GM12878 (cell line): Measurements from ENCODE around the gene ADGRG1. TPM values are rescaled to one million over a fixed set of nuclear protein-coding genes. Genes with fewer than 3 reads are reported as not detected.

Source experiments
- ATAC-seq: fragments of 200-7000 bp; cut with Tn5 transposase; 3 replicates; pipeline ENCODE4 v1.9.1; 2020; ENCODE audit warnings: mild to moderate bottlenecking, moderate library complexity
- BruUV-seq: library from RNA; stranded (reverse); fragments of 400-500 nt; replicated peaks from 2 replicates; lab custom pipeline; 2021; lab: Mats Ljungman, UMichigan
- CTCF ChIA-PET: fragments of 300-600 bp; sonication (Branson Sonifier 250); formaldehyde crosslinking; extraction: SDS; loops from one replicate; lab custom pipeline; 2021; ENCODE audit warnings: inconsistent platforms; lab: Yijun Ruan, JAX
- POLR2A ChIA-PET: fragments of 350-600 bp; formaldehyde crosslinking; extraction: SDS; loops from one replicate; lab custom pipeline; 2021; ENCODE audit warnings: inconsistent platforms; lab: Charles Lee
- RAD21 ChIA-PET: fragments of 300-600 bp; sonication (Branson Sonifier 250); formaldehyde crosslinking; loops from one replicate; lab custom pipeline; 2023; ENCODE audit warnings: antibody characterized with exemption; ENCODE audit not compliant: unreplicated experiment; lab: Charles Lee
- SMC1A ChIA-PET: fragments of 300-600 bp; sonication (Branson Sonifier 250); formaldehyde crosslinking; loops from one replicate; lab custom pipeline; 2023; ENCODE audit not compliant: unreplicated experiment, uncharacterized antibody; lab: Charles Lee
- DNase-seq: peaks from one replicate; pipeline ENCODE4 v3.0.0-alpha.2; 2011; ENCODE audit warnings: low read depth, low spot score
- FAIRE-seq: peaks from 3 replicates; lab custom pipeline; 2011; peaks lifted over from hg19 to GRCh38; lab: Jason Lieb, UNC
- H2AFZ ChIP-seq: 2 replicates; pipeline ENCODE4 v1.6.0; 2011; ENCODE audit warnings: low read depth, low read length, control low read depth; ENCODE audit not compliant: control insufficient read depth
- H3K27ac ChIP-seq: 2 replicates; pipeline ENCODE4 v1.5.1; 2011; ENCODE audit warnings: control low read depth; ENCODE audit not compliant: control insufficient read depth, insufficient read depth
- H3K27me3 ChIP-seq, 2 experiments: replicated peaks in 1 of 2; 2 replicates each; pipeline versions ENCODE4 v1.6.0 to v1.6.1; 2011; ENCODE audit warnings: low read length in 1 of 2; ENCODE audit not compliant: control insufficient read depth in 2 of 2, insufficient read depth in 2 of 2
- H3K36me3 ChIP-seq, 2 experiments: 2 replicates each; pipeline ENCODE4 v1.5.1; 2011; ENCODE audit warnings: low read length in 1 of 2; ENCODE audit not compliant: control insufficient read depth in 2 of 2, insufficient read depth in 2 of 2
- H3K4me1 ChIP-seq: 2 replicates; pipeline ENCODE4 v1.6.1; 2011; ENCODE audit warnings: mild to moderate bottlenecking, low read length, moderate library complexity, mixed read lengths; ENCODE audit not compliant: control insufficient read depth, insufficient read depth
- H3K4me2 ChIP-seq: 2 replicates; pipeline ENCODE4 v1.6.0; 2011; ENCODE audit warnings: control low read depth; ENCODE audit not compliant: control insufficient read depth, insufficient read depth
- H3K4me3 ChIP-seq: fragments of 200-600 bp; sonication (generic); 2 replicates; pipeline ENCODE4 v1.5.1; 2016
- H3K79me2 ChIP-seq: 2 replicates; pipeline ENCODE4 v1.6.0; 2011; ENCODE audit warnings: low read length; ENCODE audit not compliant: control insufficient read depth, insufficient read depth
- H3K9ac ChIP-seq: 2 replicates; pipeline ENCODE4 v1.8.0; 2011; ENCODE audit warnings: low read length, control low read depth, mixed read lengths; ENCODE audit not compliant: control insufficient read depth, insufficient read depth
- H3K9me3 ChIP-seq: replicated peaks from 3 replicates; pipeline ENCODE4 v1.5.1; 2011; ENCODE audit warnings: mild to moderate bottlenecking, low read length; ENCODE audit not compliant: control insufficient read depth, insufficient read depth
- H4K20me1 ChIP-seq: 2 replicates; pipeline ENCODE4 v1.6.0; 2011; ENCODE audit not compliant: control insufficient read depth, insufficient read depth
- CBX3 ChIP-seq: fragments of 200-600 bp; sonication (generic); IDR thresholded peaks from 2 replicates; pipeline ENCODE4 v1.6.1; 2016; ENCODE audit warnings: low read depth, borderline replicate concordance
- JUND ChIP-seq: IDR thresholded peaks from 2 replicates; pipeline ENCODE4 v1.6.1; 2012; ENCODE audit warnings: low read depth, mild to moderate bottlenecking, low read length, improper control_type of control experiment, moderate library complexity
- MYC ChIP-seq: IDR thresholded peaks from 2 replicates; pipeline ENCODE4 v1.6.1; 2011; ENCODE audit warnings: mild to moderate bottlenecking, low read length, moderate library complexity, inconsistent platforms; ENCODE audit not compliant: insufficient read depth, insufficient replicate concordance, insufficient read length, severe bottlenecking
- NFXL1 ChIP-seq: fragments of 450-650 bp; IDR thresholded peaks from 2 replicates; pipeline ENCODE4 v1.6.1; 2017; ENCODE audit warnings: antibody characterized with exemption, mild to moderate bottlenecking, borderline replicate concordance
- NFYB ChIP-seq: IDR thresholded peaks from 2 replicates; pipeline ENCODE4 v1.6.1; 2011; ENCODE audit warnings: low read depth, mild to moderate bottlenecking, low read length, improper control_type of control experiment, moderate library complexity; ENCODE audit not compliant: insufficient read depth
- NR2C1 ChIP-seq: fragments of 450-650 bp; IDR thresholded peaks from 2 replicates; pipeline ENCODE4 v1.6.1; 2017; ENCODE audit warnings: antibody characterized with exemption, mild to moderate bottlenecking, moderate library complexity
- RAD21 ChIP-seq: IDR thresholded peaks from 2 replicates; pipeline ENCODE4 v1.6.1; 2011; ENCODE audit warnings: mild to moderate bottlenecking, low read depth, low read length, moderate library complexity; ENCODE audit not compliant: insufficient read depth
- RBBP5 ChIP-seq: fragments of 200-600 bp; sonication (generic); conservative IDR thresholded peaks from 2 replicates; pipeline ENCODE4 v1.6.1; 2016
- SUZ12 ChIP-seq: fragments of 200-600 bp; sonication (generic); IDR thresholded peaks from one replicate; pipeline ENCODE4 v1.6.1; 2018; ENCODE audit warnings: antibody characterized with exemption, mild to moderate bottlenecking; ENCODE audit not compliant: unreplicated experiment
- WGBS: methylation state at CpG from one replicate; pipeline ENCODE4 v1.1.6; 2016; ENCODE audit warnings: low lambda C conversion rate; ENCODE audit not compliant: insufficient replicate concordance, insufficient coverage; ENCODE audit errors: missing lambda C conversion rate; 5-methylcytosine and 5-hydroxymethylcytosine counted together
- in situ Hi-C: fragments of 300-500 bp; cut with MboI; formaldehyde crosslinking; loops from 9 replicates; pipeline ENCODE4 v1.14.3; 2018; ENCODE audit warnings: mixed read lengths
- intact Hi-C: fragments of 100-400 bp; cut with micrococcal nuclease; formaldehyde crosslinking; loops from one replicate; pipeline ENCODE4 v1.14.2; 2022; ENCODE audit not compliant: unreplicated experiment
- polyA plus RNA-seq, 11 experiments: library from polyadenylated mRNA; depleted of rRNA in 4 of 11; unstranded in 6 of 11; stranded (reverse) in 5 of 11; fragments of >200 nt; fragmentation: Nextera tagmentation in 4 of 11; fragmentation: Illumina TruSeq in 1 of 11; extraction: Ambion mirVana in 4 of 11; extraction: Trizol in 1 of 11; gene quantifications; 1 replicate in 1 of 11; 2 replicates in 10 of 11; pipeline versions ENCODE4 v1.2.1 to v1.2.3, GENCODE V29; 2011 to 2016; ENCODE audit warnings: inconsistent platforms in 2 of 11, missing spikeins in 2 of 11, low read depth in 1 of 11
- total RNA-seq, 4 experiments: library from RNA; depleted of rRNA in 3 of 4; stranded (reverse); fragments of >200 nt in 3 of 4; fragmentation: Illumina TruSeq in 1 of 4; extraction: Trizol in 1 of 4; gene quantifications; 2 replicates each; pipeline versions ENCODE4 v1.2.1 to v1.2.3, GENCODE V29; 2013 to 2021

The ADGRG1 gene
- total and polyA plus RNA-seq, 10 of the 15 experiments (the other 5 are each of a cell fraction or from before 2014, with no cell fraction given): 0.07 to 2.0 (median 0.75) TPM

DNA sequence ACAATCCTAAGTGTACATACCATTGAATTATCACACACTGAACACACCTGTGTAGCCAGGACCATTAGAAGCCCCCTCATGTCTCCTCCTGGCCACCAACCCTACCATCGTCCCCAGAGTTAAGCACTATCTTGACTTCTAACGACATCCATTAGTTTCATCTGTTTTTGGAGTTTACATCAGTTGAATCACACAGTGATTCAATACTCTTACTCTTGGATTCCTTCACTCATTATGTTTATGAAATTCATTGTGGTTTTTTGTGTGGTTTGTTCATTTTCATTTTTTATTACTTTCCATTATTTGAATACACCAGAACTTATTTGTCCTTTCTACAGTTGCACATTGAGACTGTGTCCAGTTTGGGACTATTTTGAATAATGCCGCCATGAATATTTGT lies 79.7 kb downstream of the ADGRG1 start:
- Histone ChIP-seq H3K4me1 (no peaks in the 10 kb centered on the region), H3K27ac (no peak overlapping the region), H3K4me3 (no peak overlapping the region), H3K9ac (no peak overlapping the region), H3K9me3 (no peaks in the 10 kb centered on the region), H3K27me3 (no peaks in the 10 kb centered on the region), H3K79me2 (no peaks in the 10 kb centered on the region), H4K20me1 (no peaks in the 10 kb centered on the region), H3K36me3 (no peaks in the 10 kb centered on the region), H2AFZ (no peak overlapping the region), H3K4me2 (no peak overlapping the region)
- 43% methylated on average over 3 of the region's 3 CpGs for WGBS
- no peak for DNase-seq
- no peak for FAIRE-seq
- TF ChIP-seq SUZ12: no peak
- CTCF ChIA-PET: no interaction called here
- ATAC-seq: no peak
- POLR2A ChIA-PET: no interaction called here
- RAD21 ChIA-PET: no interaction called here
- no TSS peak for BruUV-seq
- SMC1A ChIA-PET: no interaction called here
- in situ Hi-C loops: no loop called here
- intact Hi-C loops: no loop called here

DNA sequence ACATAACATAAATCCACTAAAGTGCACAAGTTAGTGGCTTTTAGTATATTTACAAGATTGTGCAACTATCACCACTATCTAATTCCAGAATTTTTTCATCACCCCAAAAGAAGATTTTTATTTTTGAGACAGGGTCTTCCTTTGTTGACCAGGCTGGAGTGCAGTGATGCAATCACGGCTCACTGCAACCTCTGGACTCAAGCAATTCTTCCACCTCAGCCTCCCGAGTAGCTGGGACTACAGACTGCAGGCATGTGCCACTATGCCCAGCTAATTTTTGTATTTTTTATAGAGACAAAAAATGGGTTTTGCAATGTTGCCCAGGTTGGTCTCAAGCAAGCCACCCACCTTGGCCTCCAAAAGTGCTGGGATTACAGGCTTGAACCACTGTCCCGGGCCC lies 81.2 kb downstream of the ADGRG1 start:
- RAD21 ChIA-PET: no interaction called here
- H3K36me3 ChIP-seq: no peaks in the 10 kb centered on the region
- H3K27me3 ChIP-seq: no peaks in the 10 kb centered on the region
- DNase-seq (no peak), ATAC-seq (no peak), FAIRE-seq (no peak)
- intact Hi-C loops: no loop called here
- SMC1A ChIA-PET: no interaction called here
- POLR2A ChIA-PET: interaction anchor here (0.7 kb wide), 1 partner anchor 152 kb away, joined by 3 read pairs; no protein-coding TSS in a partner anchor
- H3K4me2 ChIP-seq: no peak overlapping the region
- CTCF ChIA-PET: no interaction called here
- H3K27ac ChIP-seq: no peak overlapping the region
- no peak overlapping the region for H3K9ac ChIP-seq
- H3K79me2 ChIP-seq: no peaks in the 10 kb centered on the region
- H2AFZ ChIP-seq: no peak overlapping the region
- TF ChIP-seq JUND: no peak
- TF ChIP-seq RAD21: no peak
- TF ChIP-seq RBBP5: no peak
- no peak for TF ChIP-seq CBX3
- no peak for TF ChIP-seq NR2C1
- TF ChIP-seq NFXL1: no peak
- no peak for TF ChIP-seq MYC
- TF ChIP-seq NFYB: no peak
- TF ChIP-seq, all 136 proteins: peak for 0
- no peaks in the 10 kb centered on the region for H3K9me3 ChIP-seq
- no peak overlapping the region for H3K4me3 ChIP-seq
- 62% methylated on average over 3 of the region's 3 CpGs for WGBS
- in situ Hi-C loops: no loop called here
- no peaks in the 10 kb centered on the region for H4K20me1 ChIP-seq
- H3K4me1 ChIP-seq: no peaks in the 10 kb centered on the region
- no TSS peak for BruUV-seq
